GM18511 (cell line): Measurements from ENCODE around the gene DPF3.

ENCODE experiments used
- ATAC-seq: cut with Tn5 transposase; IDR thresholded peaks from one replicate; pipeline ENCODE4 v1.9.1; 2021; ENCODE audit warnings: mild to moderate bottlenecking, moderate library complexity; ENCODE audit not compliant: unreplicated experiment

DPF3 gene

DNA sequence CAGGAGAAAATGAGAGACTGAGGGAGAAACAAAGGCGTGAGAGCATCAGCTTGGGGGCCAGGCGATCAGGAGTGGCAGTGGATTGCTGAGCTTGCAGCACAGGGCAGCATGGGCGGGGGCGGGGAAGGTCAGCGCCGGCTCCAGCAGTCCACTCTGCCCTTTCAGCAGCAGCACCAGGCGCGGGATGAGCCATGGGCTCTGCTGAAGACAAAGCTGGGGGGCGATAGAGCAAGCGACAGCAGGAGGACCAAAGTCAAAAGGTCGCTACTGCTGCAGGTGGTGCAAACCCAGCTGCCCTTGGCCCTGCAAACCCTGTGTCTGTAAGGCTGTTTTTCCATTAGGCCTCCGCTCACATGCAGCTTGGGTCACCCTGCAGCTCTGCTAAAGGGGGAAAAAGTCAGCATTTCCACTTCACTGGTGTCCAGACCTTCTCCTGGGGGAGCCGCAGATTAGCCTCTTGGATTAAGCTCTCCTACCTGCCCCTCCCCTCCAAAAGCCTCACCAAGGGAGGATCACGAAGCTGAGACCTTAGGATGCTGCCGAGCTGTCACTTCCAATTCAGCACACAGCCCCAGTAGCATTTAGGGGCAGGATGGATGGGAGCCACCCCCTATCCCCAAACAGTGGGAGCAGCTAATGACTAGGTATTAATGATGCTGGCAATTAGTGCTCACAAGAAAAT lies 204.8 kb downstream of the DPF3 start:
- no peak for ATAC-seq

DNA sequence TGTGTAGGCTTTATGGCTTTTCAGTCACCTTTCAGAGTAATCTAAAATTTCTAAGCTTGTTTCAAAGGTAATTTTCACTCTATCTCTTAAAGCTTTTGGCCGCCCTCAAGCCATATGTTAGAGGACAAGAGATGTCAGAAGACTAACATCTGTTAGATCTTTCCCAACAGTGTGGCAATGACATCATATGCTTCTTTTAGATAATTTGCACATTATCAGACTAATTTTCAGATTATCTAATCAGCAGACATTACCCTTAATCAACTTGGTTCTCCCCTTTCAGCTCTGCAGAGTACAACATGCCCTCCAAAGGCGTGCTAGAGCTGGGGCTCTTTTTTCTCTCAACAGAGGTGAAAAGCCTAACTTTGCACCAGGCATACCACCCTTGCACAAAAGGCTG lies 207.1 kb downstream of the DPF3 start:
- ATAC-seq = no peak

DNA sequence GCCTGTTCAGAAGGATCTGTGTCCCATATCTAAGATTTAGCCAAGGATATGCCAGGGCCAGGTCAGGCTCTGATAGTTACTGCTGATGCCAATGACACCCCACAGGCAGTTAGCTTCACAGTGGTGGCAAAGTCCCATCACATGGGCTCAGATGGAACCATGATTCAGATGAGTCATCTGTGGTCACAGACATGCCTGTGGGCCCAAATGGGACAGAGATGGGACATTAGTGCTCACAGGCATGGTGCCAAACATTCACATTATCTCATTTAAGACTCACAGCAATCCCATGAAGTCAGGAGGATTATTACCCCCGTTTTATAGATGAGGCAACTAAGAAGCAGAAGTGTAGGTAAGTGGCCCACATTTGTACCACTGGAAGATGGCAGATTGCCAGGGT lies 207.8 kb downstream of the DPF3 start:
- no peak for ATAC-seq

- no peak for ATAC-seq
Observed at GRCh38 chr14:72685456-72685855, 208.4 kb downstream of the DPF3 start.

DNA sequence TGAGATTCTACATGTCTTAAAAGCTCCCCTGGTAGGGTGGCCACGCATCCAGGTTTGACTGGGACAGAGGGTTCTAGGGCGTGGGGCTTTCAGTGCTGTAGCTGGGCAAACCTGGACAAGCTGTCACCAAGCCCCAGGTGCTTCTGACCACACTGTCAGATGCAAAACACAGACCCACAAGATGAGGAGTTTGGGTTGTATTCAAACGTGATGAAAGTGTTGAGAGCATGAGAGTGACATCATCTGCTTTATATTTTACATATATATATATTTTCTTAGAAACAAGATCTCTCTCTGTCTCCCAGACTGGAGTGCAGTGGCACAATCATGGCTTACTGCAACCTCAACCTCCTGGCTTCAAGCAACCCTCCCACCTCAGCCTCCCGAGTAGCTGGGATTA lies 210.1 kb downstream of the DPF3 start:
- ATAC-seq = no peak

GRCh38 chr14:72682188-72682587 lies 211.7 kb downstream of the DPF3 start:
- ATAC-seq = no peak

- no peak for ATAC-seq
Observed at GRCh38 chr14:72680853-72681640, 212.9 kb downstream of the DPF3 start.

DNA sequence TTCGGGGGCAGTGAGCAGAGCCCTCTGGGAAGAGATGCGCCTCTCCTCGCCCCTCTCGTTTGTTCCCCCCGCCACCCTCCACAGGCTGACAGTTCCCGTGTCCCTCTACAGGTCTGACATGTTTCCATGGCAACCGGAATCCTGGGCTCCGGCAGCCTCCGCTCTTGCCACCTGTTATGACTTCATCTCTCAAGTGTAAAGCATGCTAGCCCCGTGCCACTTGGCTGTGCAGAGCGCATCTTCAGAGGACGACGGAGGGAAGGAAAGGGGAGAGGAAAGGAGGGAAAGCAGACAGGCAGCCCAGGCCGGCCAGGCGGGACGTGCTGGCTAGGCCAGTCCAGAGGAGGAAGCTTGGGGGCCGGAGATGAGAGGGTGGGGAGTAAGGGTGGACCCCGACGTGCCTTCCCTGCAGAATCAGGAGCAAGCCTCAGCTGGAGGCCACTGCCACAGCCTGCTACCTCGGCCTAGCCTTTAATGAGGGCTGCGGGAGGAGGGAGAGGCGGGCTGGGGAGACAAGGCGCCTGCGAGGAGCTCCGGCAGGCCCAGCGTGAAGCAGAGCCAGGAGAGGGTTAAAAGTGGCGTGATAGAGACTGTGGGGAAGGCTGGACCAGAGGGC lies 214.3 kb downstream of the DPF3 start:
- ATAC-seq = no peak

GRCh38 chr14:72679141-72679535 lies 214.8 kb downstream of the DPF3 start:
- no peak for ATAC-seq

DNA sequence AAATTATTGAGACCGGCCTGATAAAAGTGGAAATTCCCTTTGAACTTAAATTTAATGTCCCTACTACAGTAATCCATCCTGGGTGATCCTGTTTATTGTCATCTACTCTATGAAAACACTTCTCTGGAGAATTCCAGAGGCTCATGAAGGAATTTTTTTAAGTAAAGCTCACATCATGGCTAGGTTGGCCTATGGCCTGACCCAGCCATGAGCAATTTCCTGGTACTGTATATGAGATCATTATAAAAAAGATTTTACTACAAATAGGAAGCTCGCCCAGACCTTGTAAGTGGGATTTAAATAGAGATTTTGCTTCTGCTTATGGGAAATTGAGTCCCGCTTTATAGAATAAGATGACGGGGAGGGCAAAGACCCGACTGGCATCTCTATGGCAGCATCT lies 215.5 kb downstream of the DPF3 start:
- no peak for ATAC-seq

- no peak for ATAC-seq
Observed at GRCh38 chr14:72677664-72678063, 216.2 kb downstream of the DPF3 start.

- no peak for ATAC-seq
Observed at GRCh38 chr14:72675126-72675525, 218.8 kb downstream of the DPF3 start.

- ATAC-seq = no peak
Observed at GRCh38 chr14:72673179-72673578, 220.7 kb downstream of the DPF3 start.

DNA sequence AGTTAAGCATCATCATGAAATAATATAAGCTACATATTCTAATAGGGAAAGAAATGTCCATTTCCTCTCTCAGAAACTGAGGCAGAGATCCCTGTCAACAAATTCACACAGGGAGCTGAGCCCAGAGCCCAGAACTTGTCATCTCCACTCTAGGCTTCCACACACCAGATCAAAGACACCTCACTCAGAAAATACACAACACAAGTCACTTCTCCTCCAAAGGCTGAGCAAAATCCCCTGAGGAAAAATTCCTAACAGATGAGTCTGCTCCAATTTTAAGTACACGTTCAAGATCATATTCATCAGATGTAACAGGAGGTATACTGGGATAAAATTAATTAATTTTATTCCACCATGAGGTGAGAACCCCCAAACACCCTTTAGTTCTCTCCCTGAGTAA lies 227.3 kb downstream of the DPF3 start:
- no peak for ATAC-seq

- no peak for ATAC-seq
Observed at GRCh38 chr14:72665259-72665658, 228.6 kb downstream of the DPF3 start.

DNA sequence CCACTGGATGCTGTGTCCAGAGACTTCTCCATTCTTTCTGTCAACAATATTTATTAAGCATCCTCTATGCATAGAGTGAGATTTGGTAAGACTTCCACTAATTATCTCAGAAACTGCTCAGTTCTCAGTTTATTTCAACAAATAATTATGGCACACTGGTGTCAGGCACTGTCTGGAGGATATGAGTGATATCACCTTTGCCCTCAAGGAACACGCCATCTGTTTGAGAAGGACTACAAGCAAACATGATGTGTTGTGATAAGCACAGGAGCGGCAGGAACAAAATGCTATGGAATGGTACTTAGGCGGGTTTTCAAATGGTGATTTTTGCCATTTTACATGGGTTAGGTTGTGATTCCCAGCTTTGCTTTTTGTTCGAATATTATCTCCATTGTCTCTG lies 229.2 kb downstream of the DPF3 start:
- no peak for ATAC-seq

DNA sequence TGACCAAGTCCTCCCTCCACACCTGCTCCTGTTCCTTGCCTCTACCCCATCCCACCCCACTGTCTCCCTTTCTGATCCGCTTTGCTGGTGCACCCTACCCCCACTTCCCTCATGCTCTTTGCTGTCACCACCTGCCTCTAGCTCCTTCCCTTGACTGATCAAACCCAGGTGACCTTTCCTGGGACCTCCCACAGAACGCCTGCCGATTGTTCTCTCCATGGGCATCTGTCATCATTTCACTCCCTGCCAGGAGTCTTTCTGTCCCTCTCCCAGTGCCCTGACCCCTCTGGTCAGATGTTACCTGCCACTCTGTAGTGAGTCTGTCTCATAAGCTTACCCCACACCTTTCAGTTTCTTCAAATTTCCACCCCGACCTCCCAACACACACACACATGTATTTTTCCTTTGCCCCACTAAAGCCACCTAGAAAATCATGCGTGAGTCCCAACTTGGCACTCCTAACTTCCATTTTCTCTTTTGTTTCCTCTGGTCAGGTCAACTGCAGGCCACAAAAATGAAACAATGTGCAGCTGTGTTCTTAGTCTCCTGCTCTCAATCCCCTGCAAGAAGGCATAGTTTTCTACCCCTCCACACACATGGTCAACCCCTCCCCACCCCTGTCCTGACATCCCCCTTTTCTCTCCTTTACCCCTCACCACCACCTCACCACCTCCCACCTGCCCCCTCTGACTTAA lies 229.8 kb downstream of the DPF3 start:
- no peak for ATAC-seq

DNA sequence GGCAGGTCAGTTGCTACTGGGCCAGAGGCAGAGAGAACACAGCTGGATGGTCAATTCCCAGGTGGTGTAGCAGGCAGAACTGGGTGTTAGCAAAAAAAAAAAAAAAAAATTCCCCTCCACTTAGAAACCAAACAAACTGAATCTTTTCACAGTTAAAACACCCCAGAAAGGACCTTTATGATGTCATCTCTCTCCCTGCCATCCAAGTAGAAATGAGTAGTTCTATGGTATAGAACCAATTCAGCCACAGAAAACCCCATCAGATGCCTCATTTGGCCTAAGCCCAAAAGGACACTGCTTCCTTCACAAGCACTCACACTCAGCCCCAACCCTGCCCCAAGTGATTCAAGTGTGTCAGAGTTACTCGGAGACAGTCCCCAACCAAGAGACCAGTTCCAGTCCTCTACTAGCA lies 230.8 kb downstream of the DPF3 start:
- no peak for ATAC-seq

DNA sequence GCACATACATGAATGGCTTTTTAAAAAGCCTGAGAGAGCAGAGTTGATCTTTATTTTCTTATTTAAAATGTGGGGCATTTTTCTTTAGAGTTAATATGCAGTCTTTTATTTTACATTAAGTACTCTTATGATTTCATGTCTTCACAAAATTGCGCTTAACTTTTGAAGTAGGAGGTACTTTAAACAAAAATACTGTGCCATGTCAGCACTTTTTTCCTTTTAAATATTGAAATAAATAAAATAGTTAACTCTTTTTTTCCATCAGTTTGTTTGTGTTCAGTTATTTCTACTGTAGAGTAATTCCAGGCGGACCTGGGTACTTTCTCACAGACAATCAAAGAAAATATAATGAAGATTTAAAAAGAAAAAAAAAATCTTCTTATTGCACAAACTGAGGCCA lies 231.7 kb downstream of the DPF3 start:
- ATAC-seq = no peak

- no peak for ATAC-seq
Observed at GRCh38 chr14:72657214-72657921, 236.5 kb downstream of the DPF3 start.

- no peak for ATAC-seq
Observed at GRCh38 chr14:72653026-72653425, 240.9 kb downstream of the DPF3 start.
